NCI-H345 treated with DMSO at 0.1 percent for 48 hours (cell line): ENCODE data around the gene BCL11A.
"Not testable (repeated sequence)": the region's sequence is repeated elsewhere in the genome, so short reads cannot be mapped to it uniquely, and the experiment has no call there.

Experiments used
- DNase-seq: peaks from one replicate; lab custom pipeline; 2025; ENCODE audit not compliant: unreplicated experiment; lab: John Stamatoyannopoulos, UW

BCL11A gene

GRCh38 chr2:60438653-60439052, 114.8 kb downstream of the BCL11A start:
- no peak for DNase-seq

GRCh38 chr2:60438131-60438530, 115.3 kb downstream of the BCL11A start:
- no peak for DNase-seq

- no peak for DNase-seq
These were observed 116.3 kb downstream of the BCL11A start for GRCh38 chr2:60437080-60437696.

DNA sequence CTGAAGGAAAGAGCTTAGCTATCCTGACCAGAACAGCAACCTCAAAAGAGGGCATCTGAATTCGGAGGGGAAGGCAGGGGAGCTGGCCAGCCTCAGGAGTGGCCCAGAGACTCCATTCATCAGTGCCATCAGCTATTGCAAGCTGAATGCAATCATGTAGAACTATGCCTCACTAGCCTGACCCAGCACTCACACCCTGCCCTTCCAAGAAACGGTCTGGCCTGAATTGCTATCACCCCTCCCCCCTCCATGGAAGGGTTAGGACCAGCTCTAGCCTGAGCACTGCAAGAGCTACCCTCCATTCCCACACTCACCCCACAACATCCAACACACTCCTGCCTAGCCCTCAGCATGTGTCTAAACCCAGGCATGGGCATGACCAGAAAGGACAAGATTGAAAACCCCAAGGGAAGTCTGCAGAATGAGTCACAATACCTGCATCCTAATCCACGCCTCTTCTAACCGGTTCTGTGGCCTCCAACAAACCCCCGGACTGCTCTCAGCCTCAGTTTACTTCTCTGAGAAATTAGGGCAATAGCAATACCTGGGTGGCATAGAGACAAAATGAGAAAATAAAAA, 120.3 kb downstream of the BCL11A start:
- no peak for DNase-seq

DNA sequence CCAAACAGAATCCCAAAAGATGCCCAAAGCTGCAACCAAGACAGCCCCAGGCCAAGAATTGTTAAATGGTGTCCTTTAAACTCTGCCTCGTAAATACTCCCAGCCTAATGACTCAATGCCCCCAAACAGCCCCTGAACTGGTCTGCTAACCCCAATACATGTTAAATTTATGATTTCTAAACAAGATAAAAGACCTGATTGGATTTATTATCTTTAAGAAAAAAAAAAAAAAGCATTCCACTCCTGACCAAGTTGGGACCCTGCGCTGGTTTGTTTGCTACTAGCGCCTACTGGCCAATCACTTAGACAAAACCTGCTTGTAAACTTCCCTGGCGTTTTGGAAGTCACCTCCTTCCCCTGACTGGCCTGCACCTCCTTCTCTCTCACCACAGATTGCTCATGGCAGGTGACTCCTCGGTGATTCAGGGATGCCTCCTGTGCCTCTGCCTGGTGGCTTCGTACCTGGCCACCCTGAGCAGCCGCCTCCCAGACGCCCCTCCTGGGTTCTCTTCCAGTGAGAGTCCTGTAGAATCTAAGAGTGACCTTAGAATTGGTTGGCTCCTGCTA, 121.3 kb downstream of the BCL11A start:
- DNase-seq = no peak

DNA sequence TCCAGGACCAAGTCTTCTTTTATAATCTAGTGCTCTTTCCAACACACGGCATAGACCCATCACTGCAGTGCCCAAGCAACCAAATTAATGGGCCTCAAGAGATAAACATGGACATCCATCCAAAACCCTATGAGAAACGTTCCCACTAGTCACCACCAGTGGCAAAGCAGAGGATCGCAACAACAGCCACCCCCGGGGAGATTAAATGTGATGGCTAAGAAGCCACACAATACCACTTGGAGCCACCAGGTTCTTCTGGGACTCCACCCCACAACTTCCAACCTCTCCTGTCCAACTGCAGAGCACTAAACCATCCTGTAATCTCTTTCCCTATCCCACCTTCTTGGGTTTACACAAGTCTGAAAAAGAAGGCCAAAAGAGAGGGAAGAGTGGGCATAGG, 123.8 kb downstream of the BCL11A start:
- no peak for DNase-seq

DNA sequence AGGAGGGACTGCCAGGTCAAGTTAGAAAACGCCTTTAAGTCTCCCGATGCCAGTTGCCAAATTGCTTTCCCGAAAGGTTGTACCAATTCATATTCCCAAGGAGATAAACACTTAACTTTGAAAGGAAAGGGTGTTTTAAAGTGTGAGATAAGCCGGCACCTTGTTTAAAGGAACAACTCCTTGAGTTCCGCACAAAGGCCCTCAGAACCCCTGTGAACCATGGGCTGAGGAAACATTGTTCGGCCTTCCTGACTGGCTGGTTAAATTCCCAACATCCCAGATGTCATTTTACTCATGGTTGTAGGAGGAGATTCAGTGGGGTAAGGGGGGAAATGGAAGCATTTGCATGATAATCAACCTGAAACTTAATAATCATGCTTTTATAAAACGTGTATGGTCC, 126.6 kb downstream of the BCL11A start:
- no peak for DNase-seq

- DNase-seq = no peak
These were observed 127.1 kb downstream of the BCL11A start for GRCh38 chr2:60426341-60426740.

DNA sequence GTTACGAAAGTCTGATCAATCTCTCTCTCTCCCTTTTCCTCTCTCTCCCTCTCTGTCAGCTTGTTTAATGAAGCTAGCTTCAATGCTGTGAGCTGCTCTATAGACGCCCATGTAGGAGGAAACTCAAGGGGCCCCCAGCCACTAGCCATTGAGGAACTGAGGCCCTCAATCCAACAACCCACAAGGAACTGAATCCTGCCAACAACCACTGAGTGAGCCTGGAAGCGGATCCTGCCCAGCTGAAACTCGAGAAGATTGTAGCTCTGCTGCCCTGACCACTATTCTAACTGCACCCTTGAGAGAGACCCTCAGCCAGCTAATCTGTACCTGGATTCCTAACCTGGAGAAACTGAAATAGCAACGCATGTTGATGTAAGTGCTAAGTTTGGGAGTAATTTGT, 129.2 kb downstream of the BCL11A start:
- DNase-seq = no peak

DNA sequence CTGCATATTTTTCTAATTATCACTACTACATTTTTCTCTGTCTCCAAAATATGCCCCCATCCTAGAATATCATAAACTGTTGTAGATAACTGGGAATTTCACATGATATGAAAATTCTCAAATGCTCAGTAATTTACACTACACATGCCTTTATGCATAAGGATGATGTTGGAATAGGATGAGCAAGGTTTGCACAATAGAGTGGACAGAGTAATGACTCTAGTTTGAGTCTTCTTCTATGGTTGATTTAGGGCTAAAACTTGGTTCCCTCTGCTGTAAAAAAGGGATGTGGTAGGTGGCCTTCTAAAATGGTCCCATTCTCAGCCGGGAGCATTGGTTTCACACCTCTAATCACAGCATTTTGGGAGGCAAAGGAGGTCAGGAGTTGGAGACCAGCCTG, 129.9 kb downstream of the BCL11A start:
- no peak for DNase-seq

DNA sequence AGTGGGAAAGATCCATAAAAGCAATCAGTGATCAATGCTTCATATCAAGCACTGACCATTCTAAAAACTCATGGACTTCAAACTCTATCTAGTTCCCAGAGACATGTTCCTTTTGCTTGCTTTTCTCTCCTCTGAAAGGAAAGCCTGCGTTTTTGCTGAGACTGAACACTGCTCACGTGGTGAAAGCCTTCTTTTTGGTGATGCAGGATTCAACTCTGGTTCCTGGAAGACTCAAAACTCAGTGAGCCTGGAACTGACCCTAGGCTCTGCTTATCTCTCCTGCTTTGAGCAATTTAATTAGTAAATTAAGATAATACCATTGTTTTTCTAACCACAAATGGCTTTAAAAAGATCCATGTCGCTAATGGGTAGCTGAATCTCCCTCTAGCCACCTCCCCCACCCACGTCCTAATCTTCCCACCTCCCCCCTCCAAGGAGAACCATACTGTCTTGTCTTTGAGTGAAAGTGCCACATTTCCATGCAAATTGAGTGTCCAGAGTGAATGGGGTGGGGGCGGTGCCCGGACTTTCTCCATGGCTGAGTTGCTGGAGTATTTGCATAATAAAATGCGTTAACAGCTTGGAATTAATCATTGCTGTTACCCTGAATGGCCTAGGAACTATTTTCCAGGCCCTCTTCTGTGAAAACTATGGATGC, 130.5 kb downstream of the BCL11A start:
- DNase-seq = no peak

DNA sequence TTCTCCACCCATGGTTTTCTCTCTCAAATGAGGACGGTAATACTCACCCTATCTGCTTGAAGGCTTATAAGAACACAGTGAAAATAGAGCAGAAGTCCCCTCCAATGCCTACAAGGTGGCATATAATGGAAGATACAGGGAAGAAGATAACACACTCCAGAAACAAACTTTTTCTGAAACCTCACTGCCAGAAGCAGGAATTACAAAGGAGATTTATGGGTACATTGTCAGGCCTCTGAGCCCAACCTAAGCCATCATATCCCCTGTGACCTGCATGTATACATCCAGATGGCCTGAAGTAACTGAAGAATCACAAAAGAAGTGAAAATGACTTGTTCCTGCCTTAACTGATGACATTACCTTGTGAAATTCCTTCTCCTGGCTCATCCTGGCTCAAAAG, 136.2 kb downstream of the BCL11A start:
- DNase-seq = not testable (repeated sequence)

- DNase-seq = no peak
These were observed 137.0 kb downstream of the BCL11A start for GRCh38 chr2:60416221-60417008.

GRCh38 chr2:60415814-60416213, 137.6 kb downstream of the BCL11A start:
- DNase-seq = no peak

GRCh38 chr2:60414495-60415138, 138.8 kb downstream of the BCL11A start:
- DNase-seq = no peak

DNA sequence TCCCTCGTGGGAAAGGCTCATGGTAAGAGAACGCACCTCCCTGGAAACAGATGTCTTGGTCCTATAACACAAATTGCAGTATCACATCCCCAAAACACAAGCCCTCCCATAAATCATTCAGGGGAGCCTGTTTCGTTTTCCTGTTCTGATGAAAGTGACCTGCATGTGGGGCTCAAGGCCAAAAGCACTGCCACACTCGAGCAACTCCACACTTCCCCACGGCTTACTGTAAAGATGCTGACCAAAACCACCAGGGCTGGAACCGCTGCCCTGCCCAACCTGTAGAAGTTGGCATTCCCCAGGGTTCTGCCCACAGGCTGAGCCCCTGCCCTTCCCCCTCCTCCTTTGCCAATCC, 139.7 kb downstream of the BCL11A start:
- DNase-seq = no peak

GRCh38 chr2:60413069-60413813, 140.2 kb downstream of the BCL11A start:
- no peak for DNase-seq

GRCh38 chr2:60412620-60413019, 140.8 kb downstream of the BCL11A start:
- no peak for DNase-seq

GRCh38 chr2:60412027-60412426, 141.4 kb downstream of the BCL11A start:
- DNase-seq = no peak

DNA sequence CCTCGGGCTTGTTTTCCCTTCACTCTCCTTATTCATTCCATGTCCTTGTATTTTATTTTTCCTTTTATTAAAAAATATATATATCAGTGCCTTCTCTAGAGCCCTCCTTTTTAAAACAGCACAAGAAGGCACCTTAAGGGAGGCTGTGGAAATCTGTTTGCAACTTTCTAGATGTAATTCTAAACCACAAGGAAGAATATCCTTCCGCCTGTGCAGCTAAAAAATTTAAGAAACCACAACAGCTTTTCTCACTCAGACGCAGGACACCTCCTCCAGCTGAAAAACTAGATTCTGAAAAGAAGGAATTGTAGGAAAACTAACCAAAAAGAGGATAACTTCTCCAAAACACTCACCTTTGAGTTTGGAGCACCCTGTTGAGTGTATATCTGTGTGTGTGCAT, 142.2 kb downstream of the BCL11A start:
- no peak for DNase-seq
